SK-N-SH treated with all-trans-retinoic acid at 6 μM for 48 hours (cell line): Measurements from ENCODE around the gene NR2C1.

Source experiments
- OSR1 ChIP-seq: fragments of 250-450 bp; sonication (Bioruptor Pico); IDR thresholded peaks from 2 replicates; pipeline ENCODE4 v1.8.0; 2022; ENCODE audit warnings: moderate library complexity, mild to moderate bottlenecking, inconsistent platforms
- RARB ChIP-seq: fragments of 250-450 bp; sonication (Bioruptor Pico); IDR thresholded peaks from 2 replicates; pipeline ENCODE4 v1.8.0; 2021; ENCODE audit warnings: mild to moderate bottlenecking, moderate library complexity
- ZFP30 ChIP-seq: fragments of 450-650 bp; formaldehyde crosslinking; IDR thresholded peaks from 2 replicates; pipeline ENCODE4 v1.5.0; 2022; ENCODE audit warnings: mild to moderate bottlenecking, moderate library complexity
- TF ChIP-seq, protein P1 (sequence below): fragments of 250-450 bp; sonication (Bioruptor Pico); IDR thresholded peaks from 2 replicates; pipeline ENCODE4 v1.5.1; 2020; ENCODE audit warnings: low read depth, mild to moderate bottlenecking, moderate library complexity
- TF ChIP-seq, protein P2 (sequence below): fragments of 250-450 bp; sonication (Bioruptor Pico); IDR thresholded peaks from 2 replicates; pipeline ENCODE4 v1.5.0; 2020; ENCODE audit warnings: mild to moderate bottlenecking, moderate library complexity

DNA sequence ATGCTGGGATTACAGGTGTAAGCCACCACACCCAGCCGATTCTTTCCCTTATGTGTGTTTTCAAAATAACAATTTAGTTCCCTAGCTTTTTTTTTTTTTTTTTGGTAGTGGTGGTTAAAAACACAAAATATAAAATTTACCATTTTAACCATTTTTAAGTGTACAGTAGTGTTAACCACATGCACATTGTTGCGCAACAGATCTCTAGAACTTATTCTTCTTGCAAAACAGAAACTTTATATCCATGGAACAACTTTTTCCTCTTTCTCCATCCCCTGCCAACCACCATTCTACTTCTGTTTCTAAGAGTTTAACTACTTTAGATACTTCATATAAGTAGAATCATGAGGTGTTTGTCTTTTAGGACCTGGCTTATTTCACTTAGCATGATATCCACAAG lies 68.8 kb downstream of the NR2C1 start:
- TF ChIP-seq ZFP30 (CRISPR knock-in tag) (no peak), RARB (no peak), OSR1 (no peak)
- TF ChIP-seq, protein P1, sequence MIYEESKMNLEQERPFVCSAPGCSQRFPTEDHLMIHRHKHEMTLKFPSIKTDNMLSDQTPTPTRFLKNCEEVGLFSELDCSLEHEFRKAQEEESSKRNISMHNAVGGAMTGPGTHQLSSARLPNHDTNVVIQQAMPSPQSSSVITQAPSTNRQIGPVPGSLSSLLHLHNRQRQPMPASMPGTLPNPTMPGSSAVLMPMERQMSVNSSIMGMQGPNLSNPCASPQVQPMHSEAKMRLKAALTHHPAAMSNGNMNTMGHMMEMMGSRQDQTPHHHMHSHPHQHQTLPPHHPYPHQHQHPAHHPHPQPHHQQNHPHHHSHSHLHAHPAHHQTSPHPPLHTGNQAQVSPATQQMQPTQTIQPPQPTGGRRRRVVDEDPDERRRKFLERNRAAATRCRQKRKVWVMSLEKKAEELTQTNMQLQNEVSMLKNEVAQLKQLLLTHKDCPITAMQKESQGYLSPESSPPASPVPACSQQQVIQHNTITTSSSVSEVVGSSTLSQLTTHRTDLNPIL (CRISPR knock-in tag), result no peak
- TF ChIP-seq, protein P2, sequence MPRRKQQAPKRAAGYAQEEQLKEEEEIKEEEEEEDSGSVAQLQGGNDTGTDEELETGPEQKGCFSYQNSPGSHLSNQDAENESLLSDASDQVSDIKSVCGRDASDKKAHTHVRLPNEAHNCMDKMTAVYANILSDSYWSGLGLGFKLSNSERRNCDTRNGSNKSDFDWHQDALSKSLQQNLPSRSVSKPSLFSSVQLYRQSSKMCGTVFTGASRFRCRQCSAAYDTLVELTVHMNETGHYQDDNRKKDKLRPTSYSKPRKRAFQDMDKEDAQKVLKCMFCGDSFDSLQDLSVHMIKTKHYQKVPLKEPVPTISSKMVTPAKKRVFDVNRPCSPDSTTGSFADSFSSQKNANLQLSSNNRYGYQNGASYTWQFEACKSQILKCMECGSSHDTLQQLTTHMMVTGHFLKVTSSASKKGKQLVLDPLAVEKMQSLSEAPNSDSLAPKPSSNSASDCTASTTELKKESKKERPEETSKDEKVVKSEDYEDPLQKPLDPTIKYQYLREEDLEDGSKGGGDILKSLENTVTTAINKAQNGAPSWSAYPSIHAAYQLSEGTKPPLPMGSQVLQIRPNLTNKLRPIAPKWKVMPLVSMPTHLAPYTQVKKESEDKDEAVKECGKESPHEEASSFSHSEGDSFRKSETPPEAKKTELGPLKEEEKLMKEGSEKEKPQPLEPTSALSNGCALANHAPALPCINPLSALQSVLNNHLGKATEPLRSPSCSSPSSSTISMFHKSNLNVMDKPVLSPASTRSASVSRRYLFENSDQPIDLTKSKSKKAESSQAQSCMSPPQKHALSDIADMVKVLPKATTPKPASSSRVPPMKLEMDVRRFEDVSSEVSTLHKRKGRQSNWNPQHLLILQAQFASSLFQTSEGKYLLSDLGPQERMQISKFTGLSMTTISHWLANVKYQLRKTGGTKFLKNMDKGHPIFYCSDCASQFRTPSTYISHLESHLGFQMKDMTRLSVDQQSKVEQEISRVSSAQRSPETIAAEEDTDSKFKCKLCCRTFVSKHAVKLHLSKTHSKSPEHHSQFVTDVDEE (CRISPR knock-in tag), result no peak
